Activated CD4-positive, alpha-beta T cell treated with anti-CD3 and anti-CD28 coated beads, Interleukin-2, amount 50 U/mL, for 16 hours (primary cell): ENCODE data around the gene INPP5B.

Experiments used
- DNase-seq: peaks from one replicate; pipeline ENCODE4 v3.0.0-alpha.2; 2020

Gene INPP5B

DNA sequence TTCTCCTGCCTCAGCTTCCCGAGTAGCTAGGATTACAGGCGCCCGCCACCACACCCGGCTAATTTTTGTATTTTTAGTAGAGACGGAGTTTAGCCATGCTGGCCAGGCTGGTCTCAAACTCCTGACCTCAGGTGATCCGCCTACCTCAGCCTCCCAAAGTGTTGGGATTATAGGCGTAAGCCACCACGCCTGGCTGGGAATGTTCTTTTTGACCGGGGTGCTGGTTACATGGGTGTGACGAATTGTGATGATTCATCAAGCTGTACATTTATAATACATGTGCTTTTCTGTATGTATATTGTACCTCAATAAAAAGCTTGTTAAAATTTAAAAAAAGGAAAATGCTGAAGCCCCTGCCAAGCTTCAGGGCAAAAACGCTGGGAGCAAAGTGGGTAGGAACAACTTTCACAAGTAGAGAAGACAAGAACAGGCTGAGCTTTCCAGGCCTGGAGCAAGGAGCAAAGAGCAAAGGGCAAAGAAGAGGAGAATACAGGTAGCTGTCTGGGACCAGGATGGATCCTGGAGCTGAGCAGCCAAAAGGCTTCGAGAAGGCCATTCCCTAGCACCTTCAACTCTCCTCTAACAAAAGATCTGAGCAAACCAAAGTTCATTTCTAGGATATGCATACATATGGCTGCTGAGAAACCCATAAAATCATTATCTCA lies 118.3 kb downstream of the INPP5B start:
- DNase-seq = no peak

DNA sequence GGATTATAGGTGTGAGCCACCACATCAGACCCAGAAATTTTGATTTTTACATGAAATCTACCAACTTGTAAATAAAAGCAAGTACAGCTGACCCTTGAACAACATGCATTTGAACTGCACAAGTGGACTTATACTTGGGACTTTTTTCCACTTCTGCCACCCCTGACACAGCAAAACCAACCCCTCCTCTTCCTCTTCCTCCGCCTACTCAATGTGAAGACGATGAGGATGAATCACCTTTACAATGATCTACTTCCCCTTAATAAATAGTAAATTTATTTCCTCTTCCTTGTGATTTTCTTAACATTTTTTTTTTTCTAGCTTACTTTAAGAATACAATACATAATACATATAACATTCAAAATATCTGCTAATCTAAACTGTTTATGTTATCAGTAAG lies 121.3 kb downstream of the INPP5B start:
- peak; percentile 16 for DNase-seq

DNA sequence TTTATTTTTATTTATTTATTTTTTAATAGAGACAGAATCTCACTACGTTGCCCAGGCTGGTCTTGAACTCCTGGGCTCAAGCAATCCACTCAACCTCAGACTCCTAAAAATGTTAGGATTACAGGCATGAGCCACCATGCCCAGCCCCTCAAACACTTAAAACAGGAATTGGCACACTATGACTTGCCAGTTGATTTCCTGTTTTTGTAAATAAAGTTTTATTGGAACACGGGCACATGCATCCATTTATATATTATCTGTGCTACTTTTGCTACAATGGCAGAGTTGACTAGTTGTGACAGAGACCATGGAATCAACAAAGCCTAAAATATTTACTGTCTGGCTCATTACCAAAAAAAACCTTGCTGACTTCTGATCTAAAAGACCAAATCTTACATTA lies 122.9 kb downstream of the INPP5B start:
- no peak for DNase-seq

DNA sequence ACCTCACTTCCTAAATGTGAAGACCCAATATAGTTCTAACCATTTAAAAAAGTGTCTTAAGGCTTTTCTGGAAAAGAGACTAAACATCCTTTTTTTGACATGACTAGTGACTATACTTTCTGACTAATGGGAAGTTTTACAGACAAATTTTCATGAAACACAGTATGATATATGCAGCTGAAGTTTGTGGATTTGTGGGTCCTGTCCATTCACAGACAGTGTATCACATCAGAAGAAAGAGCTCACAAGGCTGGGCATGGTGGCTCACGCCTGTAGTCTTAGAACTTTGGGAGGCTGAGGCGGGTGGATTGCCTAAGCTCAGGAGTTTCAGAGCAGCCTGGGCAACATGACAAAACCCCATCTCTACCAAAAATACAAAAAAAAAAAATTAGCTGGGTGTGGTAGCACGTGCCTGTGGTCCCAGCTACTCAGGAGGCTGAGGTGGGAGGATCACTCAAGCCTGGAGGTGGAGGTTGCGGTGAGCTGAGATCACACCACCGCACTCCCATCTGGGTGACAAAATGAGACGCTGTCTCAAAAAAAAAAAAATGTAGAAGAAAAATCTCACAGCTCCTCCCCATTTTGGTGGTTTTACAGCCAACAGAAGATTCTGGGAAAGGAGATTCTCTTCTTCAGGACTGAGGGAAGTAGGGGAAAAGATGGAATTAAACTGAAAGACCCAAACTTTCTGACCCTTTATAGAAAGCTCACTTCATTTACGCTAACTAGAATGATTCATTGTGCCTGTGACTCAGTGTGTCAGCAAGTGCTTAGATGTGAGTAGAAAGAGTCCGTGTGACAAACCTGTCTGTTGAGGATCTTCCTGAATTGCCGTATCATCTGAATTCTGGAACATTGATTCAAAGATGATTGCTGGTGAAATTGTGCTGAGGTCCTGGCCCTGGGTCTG lies 123.7 kb downstream of the INPP5B start:
- peak; percentile 57 for DNase-seq

DNA sequence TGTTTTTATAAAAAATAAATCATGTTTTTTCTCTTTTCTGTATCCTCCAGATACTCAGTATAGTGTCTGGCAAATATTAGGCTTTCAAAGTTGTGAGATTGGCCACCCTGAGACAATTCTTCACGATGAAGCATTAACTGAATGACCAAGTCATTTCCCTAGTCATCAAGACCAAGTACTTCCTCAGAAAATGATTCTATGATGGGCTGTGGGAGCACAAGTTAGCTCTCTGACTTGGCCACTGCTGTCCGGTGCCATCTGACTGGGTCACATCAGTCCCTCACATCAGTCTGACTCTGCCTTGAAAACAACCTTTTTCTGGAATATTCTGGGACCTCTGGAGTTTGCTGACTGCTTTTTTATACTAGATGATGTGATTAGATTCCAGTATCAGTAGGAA lies 125.4 kb downstream of the INPP5B start:
- DNase-seq = no peak

DNA sequence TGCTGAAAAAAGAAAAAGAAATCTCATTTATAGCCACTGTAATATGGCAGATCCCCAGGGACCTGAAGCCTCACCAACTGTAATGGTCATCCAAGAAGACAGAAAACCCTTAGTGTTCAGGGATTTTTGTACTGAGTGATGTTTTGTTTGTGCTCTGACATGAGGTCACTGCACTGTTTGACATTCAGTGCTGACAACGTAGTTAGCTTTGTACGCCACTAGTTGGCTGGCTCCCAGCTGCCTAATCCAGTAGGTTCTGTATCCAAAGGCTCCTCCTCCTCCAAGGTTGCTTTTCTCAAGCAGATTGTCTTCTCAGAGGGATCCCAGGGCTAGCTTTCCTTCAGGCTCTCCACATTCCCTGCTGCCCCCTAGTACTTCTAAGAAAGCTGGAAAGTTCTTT lies 129.4 kb downstream of the INPP5B start:
- DNase-seq = no peak

DNA sequence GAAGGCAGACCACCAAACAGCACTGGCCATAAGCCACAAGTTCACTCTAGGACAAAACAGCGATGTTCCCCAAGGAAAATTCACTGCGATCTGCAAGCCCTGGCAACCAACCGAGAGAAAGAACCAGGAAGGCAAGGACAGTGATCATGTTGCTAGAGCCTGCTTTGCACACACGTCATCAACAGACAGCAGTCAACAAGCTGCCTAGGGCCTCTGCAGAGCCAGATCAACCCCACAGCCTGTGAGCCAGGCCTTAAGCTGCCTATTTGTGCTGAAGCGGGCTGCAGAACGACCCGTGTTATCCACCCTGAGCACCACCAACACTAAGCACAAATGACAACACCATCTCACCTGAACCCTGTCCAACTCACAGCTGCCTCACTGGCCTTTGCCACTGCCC lies 132.6 kb downstream of the INPP5B start:
- no peak for DNase-seq

DNA sequence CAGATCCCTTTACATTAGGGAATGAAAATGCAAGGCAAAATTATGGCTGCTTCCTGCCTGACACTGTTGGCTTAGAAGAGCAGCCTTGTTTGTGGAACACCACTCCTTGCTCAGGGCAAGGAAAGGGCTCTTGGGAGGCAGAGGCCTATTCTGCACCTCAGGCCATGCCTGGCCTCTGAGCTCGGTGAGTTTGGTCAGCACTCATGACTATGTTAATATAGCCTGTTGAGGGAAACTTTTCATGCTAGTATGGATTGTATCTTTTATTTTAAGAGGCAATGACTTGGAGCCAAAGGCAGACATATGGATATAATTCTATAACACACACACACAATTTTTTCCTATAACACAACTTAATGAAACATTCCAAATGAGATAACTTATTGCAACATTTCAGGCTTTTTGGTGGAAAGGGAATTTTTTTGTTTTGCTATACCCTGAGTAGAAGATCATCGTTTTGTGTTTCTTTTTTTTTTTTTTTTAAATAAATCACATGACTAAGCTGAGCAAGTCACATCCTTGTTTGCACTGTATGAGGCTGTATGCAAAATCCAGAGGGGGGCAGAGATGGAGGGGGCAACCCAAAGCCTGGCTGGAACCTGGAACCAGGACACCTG lies 133.2 kb downstream of the INPP5B start:
- DNase-seq = no peak

DNA sequence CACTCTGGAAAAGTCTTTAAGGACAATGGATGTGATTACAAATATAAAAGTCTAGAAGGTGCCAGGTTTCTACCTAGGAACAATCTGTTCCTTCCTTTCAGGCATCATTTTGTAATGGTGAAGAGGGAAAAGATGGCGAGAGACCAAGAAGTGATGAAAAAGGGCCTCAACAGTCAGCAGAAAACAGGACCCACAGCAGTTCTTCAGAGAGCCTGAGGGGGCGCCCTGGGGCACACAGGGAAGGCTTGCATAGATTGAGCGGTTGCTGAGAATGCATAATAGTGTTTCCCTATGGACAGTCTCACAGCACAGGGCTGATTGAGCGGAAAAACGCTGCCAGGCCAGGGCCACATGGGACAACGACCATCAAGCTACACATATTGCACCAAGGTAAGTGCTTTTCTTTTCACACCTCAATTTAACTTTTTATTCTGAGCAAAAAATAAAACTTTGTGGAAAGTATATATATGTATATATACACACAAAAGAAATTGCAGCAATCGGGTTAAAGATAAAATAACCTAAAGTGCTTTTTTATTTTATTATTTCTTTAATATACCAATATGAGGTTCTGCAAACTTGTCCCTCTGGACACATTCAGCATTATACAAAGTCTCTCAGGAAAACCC lies 135.7 kb downstream of the INPP5B start:
- DNase-seq = peak; percentile 78
